ENCODE measurements around the gene FSTL3. TPM values are rescaled to one million over a fixed set of nuclear protein-coding genes. Genes with fewer than 3 reads are reported as not detected.

The FSTL3 gene
- total and polyA plus RNA-seq, 2 of the 13 experiments (the other 11 are each of a cell fraction or from before 2014, with no cell fraction given): 13.5 to 15.6 TPM

- TF ChIP-seq NFATC3 (CRISPR knock-in tag; IDR thresholded peaks at IDR 0.05) (no peak), GMEB1 (CRISPR knock-in tag; IDR thresholded peaks at IDR 0.05; ENCODE audit: borderline replicate concordance) (no peak), ZNF160 (CRISPR knock-in tag; IDR thresholded peaks at IDR 0.05) (0 out of 2 replicates have a peak, but pooled peaks have one; percentile 40), MTA3 (CRISPR knock-in tag; IDR thresholded peaks at IDR 0.05) (no peak), ZNF747 (CRISPR knock-in tag; IDR thresholded peaks at IDR 0.05; ENCODE audit: borderline replicate concordance) (peak; percentile 55; the same call in 1 of the 2 replicates), ZFP91 (CRISPR knock-in tag; IDR thresholded peaks at IDR 0.05; ENCODE audit: borderline replicate concordance) (peak; percentile 34; the same call in 1 of the 2 replicates), KMT2A (CRISPR knock-in tag; IDR thresholded peaks at IDR 0.05) (no peak), MAFK (conservative IDR thresholded peaks at IDR 0.05 in 1 of 2, IDR thresholded peaks at IDR 0.05 in 1 of 2; ENCODE audit: low read length in 2 of 2) (no peak), HNF1B (CRISPR knock-in tag; IDR thresholded peaks at IDR 0.05) (no peak), RARG (CRISPR knock-in tag; IDR thresholded peaks at IDR 0.05; ENCODE audit: low read depth) (no peak), RXRB (CRISPR knock-in tag; IDR thresholded peaks at IDR 0.05; ENCODE audit: borderline replicate concordance) (peak; percentile 54), SMAD9 (CRISPR knock-in tag; IDR thresholded peaks at IDR 0.05) (no peak), SALL1 (CRISPR knock-in tag; IDR thresholded peaks at IDR 0.05) (peak; percentile 47; the same call in 1 of the 2 replicates), WIZ (CRISPR knock-in tag; IDR thresholded peaks at IDR 0.05) (no peak), ZFP37 (CRISPR knock-in tag; IDR thresholded peaks at IDR 0.05; ENCODE audit: borderline replicate concordance) (no peak), ZNF589 (CRISPR knock-in tag; conservative IDR thresholded peaks at IDR 0.05) (no peak), TBX2 (CRISPR knock-in tag; IDR thresholded peaks at IDR 0.05; ENCODE audit: borderline replicate concordance) (peak; percentile 75; the same call in 1 of the 2 replicates), ZNF75D (CRISPR knock-in tag; IDR thresholded peaks at IDR 0.05; ENCODE audit: borderline replicate concordance) (no peak), ZNF501 (CRISPR knock-in tag; IDR thresholded peaks at IDR 0.05) (peak; percentile 51; the same call in 1 of the 2 replicates), ZNF768 (CRISPR knock-in tag; IDR thresholded peaks at IDR 0.05) (peak; percentile 96), POGZ (CRISPR knock-in tag; IDR thresholded peaks at IDR 0.05) (no peak), MIER3 (CRISPR knock-in tag; IDR thresholded peaks at IDR 0.05; ENCODE audit: borderline replicate concordance) (no peak), ZFP90 (CRISPR knock-in tag; IDR thresholded peaks at IDR 0.05; ENCODE audit: borderline replicate concordance) (0 out of 2 replicates have a peak, but pooled peaks have one; percentile 38), ZBTB1 (CRISPR knock-in tag; IDR thresholded peaks at IDR 0.05; ENCODE audit: borderline replicate concordance) (no peak)
Measured at GRCh38 chr19:718991-719512, 42.9 kb downstream of the FSTL3 start (continued).

Measured in HepG2 (cell line).